Mesenchymal stem cell (in vitro differentiated cells and primary cell): ENCODE results near the gene RGS12.
A peak's percentile ranks its signal among the peaks of the same experiment; 100 is the strongest.

Experiments
- DNase-seq: peaks from one replicate; pipeline ENCODE4 v3.0.0-alpha.2; 2013
- H2AFZ ChIP-seq: one replicate; pipeline ENCODE4 v1.6.1; 2013; ENCODE audit warnings: low read depth, mild to moderate bottlenecking, control low read depth, inconsistent platforms, low read length, moderate library complexity
- H2AK5ac ChIP-seq: 2 replicates; pipeline ENCODE4 v1.6.1; 2013; ENCODE audit warnings: low read length, moderate library complexity, mild to moderate bottlenecking, inconsistent platforms; ENCODE audit not compliant: severe bottlenecking
- H2BK120ac ChIP-seq: one replicate; pipeline ENCODE4 v1.6.1; 2013; ENCODE audit warnings: low read depth, mild to moderate bottlenecking, inconsistent platforms, low read length, moderate library complexity
- H2BK12ac ChIP-seq, 2 experiments: one replicate each; pipeline ENCODE4 v1.6.1; 2013; ENCODE audit warnings: inconsistent platforms in 2 of 2, low read length in 2 of 2, mild to moderate bottlenecking in 2 of 2, moderate library complexity in 2 of 2, control low read depth in 1 of 2
- H2BK15ac ChIP-seq: one replicate; pipeline ENCODE4 v1.6.1; 2013; ENCODE audit warnings: mild to moderate bottlenecking, low read depth, inconsistent platforms; ENCODE audit not compliant: poor library complexity, severe bottlenecking
- H2BK5ac ChIP-seq: 2 replicates; pipeline ENCODE4 v1.6.1; 2013; ENCODE audit warnings: low read depth, mild to moderate bottlenecking, low read length, control low read depth, inconsistent platforms; ENCODE audit not compliant: poor library complexity, severe bottlenecking
- H3K14ac ChIP-seq, 2 experiments: one replicate each; pipeline ENCODE4 v1.6.1; 2013; ENCODE audit warnings: inconsistent platforms in 2 of 2, low read length in 2 of 2, control low read depth in 1 of 2, mild to moderate bottlenecking in 1 of 2, moderate library complexity in 1 of 2
- H3K18ac ChIP-seq, 2 experiments: one replicate each; pipeline ENCODE4 v1.6.1; 2013; ENCODE audit warnings: inconsistent platforms in 2 of 2, low read length in 2 of 2, control low read depth in 1 of 2, low read depth in 1 of 2, mild to moderate bottlenecking in 1 of 2
- H3K23ac ChIP-seq, 2 experiments: one replicate each; pipeline ENCODE4 v1.6.1; 2013; ENCODE audit warnings: inconsistent platforms in 2 of 2, low read length in 2 of 2, mild to moderate bottlenecking in 2 of 2, moderate library complexity in 2 of 2, control low read depth in 1 of 2
- H3K27ac ChIP-seq: 2 replicates; pipeline ENCODE4 v1.5.1; 2013; ENCODE audit warnings: mild to moderate bottlenecking, moderate library complexity, low read length, control low read depth, inconsistent platforms; ENCODE audit not compliant: poor library complexity, severe bottlenecking
- H3K27me3 ChIP-seq, 2 experiments: 2 replicates each; pipeline versions ENCODE4 v1.6.1 to v1.7.0; 2013; ENCODE audit warnings: low read length in 2 of 2, mild to moderate bottlenecking in 2 of 2, moderate library complexity in 2 of 2, control low read depth in 1 of 2, inconsistent platforms in 1 of 2; ENCODE audit not compliant: control insufficient read depth in 1 of 2, insufficient read depth in 1 of 2
- H3K36me3 ChIP-seq, 2 experiments: 2 replicates each; pipeline versions ENCODE4 v1.6.1 to v1.7.0; 2013; ENCODE audit warnings: low read length in 2 of 2, control low read depth in 1 of 2, inconsistent platforms in 1 of 2, low read depth in 1 of 2, mild to moderate bottlenecking in 1 of 2; ENCODE audit not compliant: insufficient read depth in 2 of 2, control insufficient read depth in 1 of 2
- H3K4ac ChIP-seq, 2 experiments: one replicate each; pipeline ENCODE4 v1.6.1; 2013; ENCODE audit warnings: inconsistent platforms in 2 of 2, low read length in 2 of 2, mild to moderate bottlenecking in 2 of 2, moderate library complexity in 2 of 2, control low read depth in 1 of 2, low read depth in 1 of 2
- H3K4me1 ChIP-seq: 2 replicates; pipeline ENCODE4 v1.6.1; 2013; ENCODE audit warnings: low read depth, low read length, control low read depth; ENCODE audit not compliant: control insufficient read depth, insufficient read depth
- H3K4me2 ChIP-seq: 2 replicates; pipeline ENCODE4 v1.6.1; 2013; ENCODE audit warnings: low read length, mild to moderate bottlenecking, inconsistent platforms; ENCODE audit not compliant: poor library complexity, severe bottlenecking
- H3K4me3 ChIP-seq, 2 experiments: 2 replicates each; pipeline versions ENCODE4 v1.5.1 to v1.7.0; 2013; ENCODE audit warnings: low read length in 2 of 2, mild to moderate bottlenecking in 2 of 2, control low read depth in 1 of 2, low read depth in 1 of 2; ENCODE audit not compliant: insufficient read depth in 1 of 2
- H3K79me1 ChIP-seq: replicated peaks from 2 replicates; pipeline ENCODE4 v1.6.1; 2013; ENCODE audit warnings: mild to moderate bottlenecking, control low read depth, low read length, inconsistent platforms; ENCODE audit not compliant: poor library complexity, severe bottlenecking
- H3K9ac ChIP-seq: 2 replicates; pipeline ENCODE4 v1.7.0; 2013; ENCODE audit warnings: mild to moderate bottlenecking, low read length, moderate library complexity
- H3K9me3 ChIP-seq: 2 replicates; pipeline ENCODE4 v1.7.0; 2013; ENCODE audit warnings: mild to moderate bottlenecking, low read length; ENCODE audit not compliant: control insufficient read depth
- H4K8ac ChIP-seq: one replicate; pipeline ENCODE4 v1.6.1; 2013; ENCODE audit warnings: inconsistent platforms, mild to moderate bottlenecking, low read length, moderate library complexity
- H4K91ac ChIP-seq: one replicate; pipeline ENCODE4 v1.6.1; 2013; ENCODE audit warnings: mild to moderate bottlenecking, low read length, inconsistent platforms
- WGBS: methylation state at CpG from one replicate; pipeline ENCODE4 v1.1.7; 2013; ENCODE audit warnings: mixed read lengths; 5-methylcytosine and 5-hydroxymethylcytosine counted together

The RGS12 gene

DNA sequence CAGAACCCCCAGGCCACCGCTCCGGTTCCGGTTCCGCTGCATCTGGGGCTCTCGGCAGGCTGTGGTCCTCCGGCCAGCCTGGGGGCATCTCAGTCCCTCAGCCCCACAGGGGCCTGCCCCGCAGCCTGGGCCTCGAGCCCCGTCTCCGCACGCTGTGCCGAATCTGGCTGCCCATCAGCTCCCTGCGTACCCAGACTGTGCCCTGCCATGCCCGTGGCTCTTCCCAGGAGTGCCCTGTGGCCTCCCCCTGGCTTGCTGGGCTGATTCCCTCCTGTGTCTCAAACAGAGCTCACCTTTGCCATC lies 44.7 kb upstream of the RGS12 start:
- Histone ChIP-seq H2BK15ac (no peak overlapping the region), H4K8ac (no peak overlapping the region), H2BK120ac (no peak overlapping the region), H3K14ac (peak overlapping the region in 1 of 2 experiments; percentile 51), H3K23ac (no peak overlapping the region), H3K9ac (no peak overlapping the region), H2AFZ (no peak overlapping the region), H2AK5ac (no peak overlapping the region), H4K91ac (no peak overlapping the region), H2BK12ac (no peak overlapping the region), H3K27me3 (no peaks in the 10 kb centered on the region), H3K79me1 (no peaks in the 10 kb centered on the region), H2BK5ac (no peak overlapping the region), H3K4ac (no peak overlapping the region), H3K4me3 (no peak overlapping the region), H3K9me3 (no peaks in the 10 kb centered on the region), H3K4me2 (no peak overlapping the region), H3K4me1 (peaks cover 26% of the 10 kb centered on the region), H3K27ac (no peak overlapping the region), H3K36me3 (peaks cover 14 to 38% of the 10 kb centered on the region in 2 experiments), H3K18ac (no peak overlapping the region)
- 97% methylated on average over 14 of the region's 14 CpGs for WGBS
- DNase-seq = no peak

DNA sequence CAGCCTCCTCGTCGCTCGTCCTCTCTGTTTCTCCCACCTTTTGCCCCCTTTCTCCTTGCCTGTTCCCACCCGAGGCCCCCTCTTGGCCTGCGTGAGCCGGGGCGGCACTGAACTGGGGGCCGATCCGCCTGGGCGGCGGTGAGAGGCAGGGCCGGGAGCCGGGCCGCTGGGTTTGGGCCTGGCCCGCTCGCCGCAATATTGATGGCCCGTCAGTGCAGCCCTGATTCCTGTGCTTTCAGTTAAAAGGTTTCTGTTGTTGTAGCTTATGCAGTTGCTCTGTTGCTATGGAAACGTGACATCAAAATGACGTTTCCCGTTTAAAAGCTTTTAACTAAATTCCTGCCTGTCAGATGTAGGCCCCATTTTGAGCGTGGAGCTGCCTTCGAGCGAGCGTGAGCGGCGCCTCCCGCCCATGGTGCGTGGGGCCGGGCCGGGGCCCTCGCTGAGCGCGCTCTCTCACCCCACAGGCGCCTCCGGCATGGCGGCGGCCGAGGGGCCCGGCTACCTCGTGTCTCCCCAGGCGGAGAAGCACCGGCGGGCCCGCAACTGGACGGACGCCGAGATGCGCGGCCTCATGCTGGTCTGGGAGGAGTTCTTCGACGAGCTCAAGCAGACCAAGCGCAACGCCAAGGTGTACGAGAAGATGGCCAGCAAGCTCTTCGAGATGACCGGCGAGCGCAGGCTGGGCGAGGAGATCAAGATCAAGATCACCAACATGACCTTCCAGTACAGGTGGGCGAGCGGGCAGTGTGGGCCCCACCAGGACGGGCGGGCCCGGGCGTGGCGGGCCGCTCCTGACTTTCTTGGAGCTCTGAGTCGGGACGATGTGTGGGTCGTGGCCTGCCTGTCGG lies 43.8 kb upstream of the RGS12 start, which contains the start of gene MSANTD1:
TSS of gene MSANTD1 (plus strand) at position 349 of the 851 bp plus-strand sequence. CDS start at position 413, 64 bp downstream.
- H4K8ac ChIP-seq = no peak within 1 kb of the TSS
- H3K9me3 ChIP-seq = no peaks in the 10 kb centered on the region
- peak within 1 kb of the TSS; percentile 22 for H3K9ac ChIP-seq
- H3K18ac ChIP-seq = no peak within 1 kb of the TSS
- H2BK5ac ChIP-seq = no peak within 1 kb of the TSS
- H3K4me3 ChIP-seq = no peak within 1 kb of the TSS
- H2BK120ac ChIP-seq = no peak within 1 kb of the TSS
- H3K4me1 ChIP-seq = peaks cover 26% of the 10 kb centered on the region
- no peak within 1 kb of the TSS for H3K4me2 ChIP-seq
- no peak within 1 kb of the TSS for H2AK5ac ChIP-seq
- H3K27me3 ChIP-seq = no peaks in the 10 kb centered on the region
- no peak within 1 kb of the TSS for H4K91ac ChIP-seq
- H2AFZ ChIP-seq = no peak within 1 kb of the TSS
- H3K27ac ChIP-seq = no peak within 1 kb of the TSS
- H3K79me1 ChIP-seq = no peaks in the 10 kb centered on the region
- no peak within 1 kb of the TSS for H3K23ac ChIP-seq
- peaks cover 5 to 38% of the 10 kb centered on the region in 2 experiments for H3K36me3 ChIP-seq
- H3K14ac ChIP-seq = peak within 1 kb of the TSS in 1 of 2 experiments; percentile 51
- no peak within 1 kb of the TSS for H3K4ac ChIP-seq
- no peak within 1 kb of the TSS for H2BK15ac ChIP-seq
- DNase-seq = peak; percentile 70
- no peak within 1 kb of the TSS for H2BK12ac ChIP-seq
- WGBS = 94% methylated on average over 72 of the region's 72 CpGs

DNA sequence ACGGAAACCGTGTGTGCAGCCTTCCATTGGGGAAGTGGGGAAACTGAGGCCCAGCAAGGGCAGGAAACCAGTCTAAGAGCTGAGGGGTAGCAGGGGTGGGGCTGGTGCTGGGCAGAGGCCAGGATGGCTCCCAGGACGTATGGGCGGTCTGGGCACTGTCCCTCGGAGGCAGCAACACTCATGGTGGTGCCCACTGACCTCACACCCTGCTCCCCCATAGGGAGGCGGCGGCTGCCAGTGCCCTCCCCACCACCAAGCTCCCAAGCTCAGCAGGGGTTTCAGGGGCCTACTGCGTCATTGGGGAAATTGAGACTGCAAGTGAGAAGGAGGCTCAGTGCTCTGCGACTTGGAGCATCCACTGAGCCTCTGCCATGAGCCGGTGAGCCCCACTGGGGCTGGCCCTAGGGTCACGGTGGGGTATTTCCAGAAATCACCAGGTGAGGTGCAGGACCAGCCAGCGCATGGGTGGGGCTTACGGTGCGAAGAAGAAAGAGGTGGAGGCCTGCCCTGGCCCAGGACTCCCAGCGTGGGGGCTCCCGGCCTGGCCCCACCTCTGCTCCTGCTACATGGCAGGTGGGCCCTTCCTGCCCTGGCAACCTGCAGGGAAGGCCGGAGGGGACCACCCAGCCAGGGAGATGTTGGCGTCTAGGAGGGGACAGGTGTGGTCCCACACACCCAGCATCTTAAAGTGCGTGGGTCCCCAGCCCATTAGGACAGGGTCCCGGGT lies 42.9 kb upstream of the RGS12 start:
- Histone ChIP-seq H2BK15ac (no peak overlapping the region), H3K18ac (no peak overlapping the region), H3K4ac (no peak overlapping the region), H2AK5ac (no peak overlapping the region), H3K4me2 (no peak overlapping the region), H2BK5ac (no peak overlapping the region), H3K9me3 (no peaks in the 10 kb centered on the region), H3K36me3 (peaks cover 3 to 34% of the 10 kb centered on the region in 2 experiments), H4K8ac (no peak overlapping the region), H3K4me1 (peaks cover 26% of the 10 kb centered on the region), H3K9ac (no peak overlapping the region), H4K91ac (no peak overlapping the region), H2BK12ac (no peak overlapping the region), H3K23ac (no peak overlapping the region), H3K14ac (peak overlapping the region in 1 of 2 experiments; percentile 19), H3K4me3 (no peak overlapping the region), H2BK120ac (no peak overlapping the region), H3K27me3 (no peaks in the 10 kb centered on the region), H3K27ac (no peak overlapping the region), H2AFZ (no peak overlapping the region), H3K79me1 (no peaks in the 10 kb centered on the region)
- DNase-seq = no peak
- 95% methylated on average over 19 of the region's 20 CpGs for WGBS

DNA sequence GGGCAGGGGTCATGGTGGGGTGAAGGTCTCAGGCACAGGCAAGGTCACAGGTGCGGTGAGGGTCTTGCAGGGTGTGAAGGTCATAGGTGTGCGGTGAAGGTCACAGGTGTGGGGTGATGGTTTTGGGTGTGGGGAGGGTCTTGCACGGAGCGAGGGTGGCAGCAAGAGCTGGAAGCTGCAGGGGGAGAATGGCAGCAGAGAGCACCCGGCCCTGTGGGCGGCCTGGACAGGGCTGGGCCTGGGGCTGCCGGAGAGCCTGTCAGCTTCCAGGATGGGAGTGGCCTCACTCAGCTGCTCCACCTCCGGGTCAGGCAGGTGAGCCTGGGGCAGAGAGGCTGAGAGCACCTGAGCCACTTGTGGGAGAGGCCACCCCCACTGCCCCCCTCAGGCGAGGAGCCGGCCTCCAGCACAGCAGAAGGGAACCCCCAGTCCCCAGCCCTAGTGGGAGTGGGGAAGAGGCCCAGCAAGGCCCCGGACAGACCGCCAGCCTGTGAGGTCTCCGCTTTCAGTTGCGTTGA lies 42.3 kb upstream of the RGS12 start:
- Histone ChIP-seq H3K18ac (no peak overlapping the region), H3K9ac (no peak overlapping the region), H3K36me3 (peaks cover 0 to 28% of the 10 kb centered on the region in 2 experiments), H2AK5ac (no peak overlapping the region), H4K91ac (no peak overlapping the region), H3K23ac (no peak overlapping the region), H2BK120ac (no peak overlapping the region), H3K14ac (no peak overlapping the region), H3K4ac (no peak overlapping the region), H2BK15ac (no peak overlapping the region), H2AFZ (no peak overlapping the region), H2BK12ac (no peak overlapping the region), H3K9me3 (no peaks in the 10 kb centered on the region), H3K4me1 (peaks cover 26% of the 10 kb centered on the region), H2BK5ac (no peak overlapping the region), H4K8ac (no peak overlapping the region), H3K79me1 (no peaks in the 10 kb centered on the region), H3K4me3 (no peak overlapping the region), H3K27me3 (no peaks in the 10 kb centered on the region), H3K4me2 (no peak overlapping the region), H3K27ac (no peak overlapping the region)
- WGBS = 90% methylated on average over 14 of the region's 14 CpGs
- no peak for DNase-seq
